Natural killer cell (primary cell): ENCODE results near the gene SMC6. TPM values are rescaled to one million over a fixed set of nuclear protein-coding genes. Genes with fewer than 3 reads are reported as not detected.
A peak's percentile ranks its signal among the peaks of the same experiment; 100 is the strongest.

ENCODE experiments used
- ATAC-seq, 3 donors: fragments of 150-1000 bp in 2 of 3; fragments of 200-7000 bp in 1 of 3; cut with Tn5 transposase; 1 replicate in 1 of 3; 2 replicates in 2 of 3; pipeline ENCODE4 v1.10.0; 2021; ENCODE audit warnings: mild to moderate bottlenecking in 2 of 3, moderate library complexity in 2 of 3
- DNase-seq, 2 donors: peaks; one replicate each; pipeline versions ENCODE4 v3.0.0 to v3.0.0-alpha.2; 2013 to 2021; ENCODE audit warnings: mixed read lengths in 1 of 2
- H3K27ac ChIP-seq: one replicate; pipeline ENCODE4 v1.5.1; 2013; ENCODE audit warnings: mild to moderate bottlenecking, low read length
- H3K27me3 ChIP-seq: one replicate; pipeline ENCODE4 v1.6.1; 2013; ENCODE audit warnings: low read length; ENCODE audit not compliant: control insufficient read depth, insufficient read depth
- H3K36me3 ChIP-seq: one replicate; pipeline ENCODE4 v1.6.1; 2013; ENCODE audit warnings: low read length; ENCODE audit not compliant: control insufficient read depth, insufficient read depth
- H3K4me1 ChIP-seq: one replicate; pipeline ENCODE4 v1.6.1; 2013; ENCODE audit warnings: low read length; ENCODE audit not compliant: control insufficient read depth, insufficient read depth
- H3K4me3 ChIP-seq: one replicate; pipeline ENCODE4 v1.5.1; 2013; ENCODE audit warnings: low read length
- H3K9me3 ChIP-seq: one replicate; pipeline ENCODE4 v1.6.1; 2013; ENCODE audit warnings: low read length; ENCODE audit not compliant: control insufficient read depth, insufficient read depth
- H3K27ac Mint-ChIP-seq, 2 donors: one replicate each; pipeline ENCODE4 v1.8.0; 2022; ENCODE audit warnings: mild to moderate bottlenecking in 2 of 2, mixed read lengths in 2 of 2, moderate library complexity in 1 of 2
- H3K27me3 Mint-ChIP-seq, 2 donors: one replicate each; pipeline ENCODE4 v1.8.0; 2022; ENCODE audit warnings: low read depth in 2 of 2, mixed read lengths in 2 of 2
- H3K36me3 Mint-ChIP-seq: one replicate; pipeline ENCODE4 v1.8.0; 2022; ENCODE audit warnings: mixed read lengths
- H3K4me1 Mint-ChIP-seq, 2 donors: one replicate each; pipeline ENCODE4 v1.8.0; 2022; ENCODE audit warnings: mixed read lengths in 2 of 2
- H3K4me3 Mint-ChIP-seq: one replicate; pipeline ENCODE4 v1.8.0; 2022; ENCODE audit warnings: mild to moderate bottlenecking, moderate library complexity, mixed read lengths
- H3K9me3 Mint-ChIP-seq, 2 donors: one replicate each; pipeline ENCODE4 v1.8.0; 2022; ENCODE audit warnings: mixed read lengths in 2 of 2
- WGBS: methylation state at CpG from one replicate; pipeline ENCODE4 v1.1.7; 2013; ENCODE audit warnings: missing lambda C conversion rate; ENCODE audit not compliant: insufficient coverage; 5-methylcytosine and 5-hydroxymethylcytosine counted together
- intact Hi-C: fragments of 100-400 bp; cut with micrococcal nuclease; formaldehyde crosslinking; loops from one replicate; pipeline ENCODE4 v1.14.2; 2022
- total RNA-seq, 4 donors: library from RNA; stranded (reverse); fragments of 120-200 nt in 1 of 4; gene quantifications; one replicate each; pipeline versions ENCODE4 v1.2.3 to v1.2.4, GENCODE V29; 2013 to 2022
- TF ChIP-seq, protein P1 (sequence below): fragments of 200-600 bp; IDR thresholded peaks from one replicate; pipeline ENCODE4 v1.8.0; 2022; ENCODE audit warnings: antibody characterized with exemption

Gene SMC6
- total RNA-seq, 3 donors from 2014 or later (not counting 1 experiment from before 2014, with no cell fraction given): 14.0 to 22.3 (median 20.6) TPM

DNA sequence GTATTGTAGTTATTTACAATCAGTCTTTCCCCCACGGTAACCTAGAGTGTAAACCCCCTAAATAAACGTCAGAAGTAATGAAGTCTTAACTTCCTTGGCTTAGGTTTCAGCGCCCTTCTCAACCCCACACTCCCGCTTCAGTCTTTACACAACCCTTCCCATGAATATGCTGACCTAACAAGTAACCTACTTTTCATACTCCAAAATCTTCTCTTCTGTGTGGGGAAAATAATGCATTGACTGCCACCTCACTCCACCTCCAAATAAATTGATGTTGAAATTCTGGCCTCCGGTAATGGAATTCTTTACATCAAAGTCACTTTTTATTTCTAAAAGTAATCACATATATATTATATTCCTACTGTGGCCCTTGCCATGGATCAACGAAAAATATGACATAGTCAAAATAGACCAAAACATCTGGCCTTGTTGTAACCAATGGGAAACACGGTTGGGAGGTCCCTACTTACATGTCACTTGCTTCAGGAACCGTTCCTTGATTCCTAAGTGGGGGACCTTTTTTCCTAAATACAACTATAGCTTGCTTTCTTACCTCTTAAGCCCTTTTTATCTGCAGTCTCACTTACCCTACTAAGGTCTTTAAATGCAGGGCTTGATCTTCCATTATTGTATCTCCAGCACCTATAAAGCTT, 1.3 kb upstream of the SMC6 start:
- WGBS: 30% methylated on average over 8 of the region's 8 CpGs
- H3K9me3 Mint-ChIP-seq: no peaks in the 10 kb centered on the region
- ATAC-seq (no peak), DNase-seq (peak in 1 of 2 donors; percentile 26)
- H3K27ac Mint-ChIP-seq: peak overlapping the region; percentile 96
- TF ChIP-seq, protein P1, sequence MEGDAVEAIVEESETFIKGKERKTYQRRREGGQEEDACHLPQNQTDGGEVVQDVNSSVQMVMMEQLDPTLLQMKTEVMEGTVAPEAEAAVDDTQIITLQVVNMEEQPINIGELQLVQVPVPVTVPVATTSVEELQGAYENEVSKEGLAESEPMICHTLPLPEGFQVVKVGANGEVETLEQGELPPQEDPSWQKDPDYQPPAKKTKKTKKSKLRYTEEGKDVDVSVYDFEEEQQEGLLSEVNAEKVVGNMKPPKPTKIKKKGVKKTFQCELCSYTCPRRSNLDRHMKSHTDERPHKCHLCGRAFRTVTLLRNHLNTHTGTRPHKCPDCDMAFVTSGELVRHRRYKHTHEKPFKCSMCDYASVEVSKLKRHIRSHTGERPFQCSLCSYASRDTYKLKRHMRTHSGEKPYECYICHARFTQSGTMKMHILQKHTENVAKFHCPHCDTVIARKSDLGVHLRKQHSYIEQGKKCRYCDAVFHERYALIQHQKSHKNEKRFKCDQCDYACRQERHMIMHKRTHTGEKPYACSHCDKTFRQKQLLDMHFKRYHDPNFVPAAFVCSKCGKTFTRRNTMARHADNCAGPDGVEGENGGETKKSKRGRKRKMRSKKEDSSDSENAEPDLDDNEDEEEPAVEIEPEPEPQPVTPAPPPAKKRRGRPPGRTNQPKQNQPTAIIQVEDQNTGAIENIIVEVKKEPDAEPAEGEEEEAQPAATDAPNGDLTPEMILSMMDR: no peak
- Histone ChIP-seq H3K9me3 (no peaks in the 10 kb centered on the region), H3K36me3 (no peaks in the 10 kb centered on the region), H3K27ac (peak overlapping the region; percentile 94), H3K4me3 (peak overlapping the region; percentile 93), H3K27me3 (no peaks in the 10 kb centered on the region), H3K4me1 (peaks cover 7% of the 10 kb centered on the region)
- no peaks in the 10 kb centered on the region for H3K36me3 Mint-ChIP-seq
- no peaks in the 10 kb centered on the region for H3K27me3 Mint-ChIP-seq
- H3K4me1 Mint-ChIP-seq: peaks cover 22 to 34% of the 10 kb centered on the region in 2 donors
- intact Hi-C loops: no loop called here
- peak overlapping the region; percentile 97 for H3K4me3 Mint-ChIP-seq

DNA sequence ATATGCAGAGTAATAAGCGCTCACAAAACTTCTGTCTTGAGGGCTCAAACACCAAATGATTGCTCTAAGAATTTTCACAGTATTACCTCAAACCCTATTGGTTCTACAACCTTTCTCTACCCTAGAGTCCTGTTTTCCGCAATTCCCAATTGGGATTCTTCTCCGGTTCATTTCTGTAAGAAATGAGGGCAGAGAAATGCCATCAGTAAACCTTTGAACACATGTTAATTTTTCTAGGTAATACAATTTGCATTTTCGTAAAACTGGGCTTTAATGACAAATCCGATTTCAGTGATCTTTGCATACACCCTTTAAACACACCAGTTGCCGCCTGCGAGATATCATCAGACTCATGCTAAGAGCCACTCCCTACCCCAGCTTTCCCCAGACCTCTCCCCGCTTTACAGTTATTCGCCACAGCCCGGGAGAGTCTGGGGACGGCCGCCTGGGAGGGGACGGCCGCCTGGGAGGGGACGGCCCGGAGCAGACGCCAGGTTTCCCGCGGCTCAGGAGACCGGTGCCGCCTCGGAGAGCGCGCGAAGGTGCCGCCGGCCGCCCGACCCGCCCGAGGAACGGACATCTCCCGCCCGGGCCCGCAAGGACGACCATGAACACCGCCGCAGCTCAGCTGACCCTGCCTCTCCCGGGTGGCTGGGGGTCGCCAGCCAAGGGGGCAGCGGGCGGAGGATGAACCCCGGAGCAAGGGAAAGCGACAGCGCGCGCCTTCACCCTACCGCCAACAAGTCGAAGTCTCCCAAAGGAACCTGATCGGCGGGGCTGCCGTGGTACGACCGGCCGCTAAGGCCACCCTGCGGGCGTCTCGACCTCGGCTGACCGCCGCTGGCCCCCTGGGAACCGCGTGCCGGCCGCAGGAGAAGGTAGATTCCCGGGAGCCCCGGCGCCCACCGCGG, 463 bp downstream of the SMC6 start:
- peaks cover 7% of the 10 kb centered on the region for H3K4me1 ChIP-seq
- DNase-seq (peak in 1 of 2 donors; percentile 65), ATAC-seq (peak; percentile 31 to 60 (median 36))
- Mint-ChIP-seq H3K4me3 (peak overlapping the region; percentile 97), H3K27ac (peak overlapping the region; percentile 96), H3K27me3 (no peaks in the 10 kb centered on the region), H3K36me3 (no peaks in the 10 kb centered on the region), H3K9me3 (no peaks in the 10 kb centered on the region), H3K4me1 (peaks cover 22 to 36% of the 10 kb centered on the region in 2 donors)
- H3K27ac ChIP-seq: peak overlapping the region; percentile 94
- TF ChIP-seq, protein P1: no peak
- no peaks in the 10 kb centered on the region for H3K9me3 ChIP-seq
- H3K4me3 ChIP-seq: peak overlapping the region; percentile 93
- H3K27me3 ChIP-seq: no peaks in the 10 kb centered on the region
- intact Hi-C loops: no loop called here
- no peaks in the 10 kb centered on the region for H3K36me3 ChIP-seq
- 2% methylated on average over 69 of the region's 70 CpGs for WGBS

DNA sequence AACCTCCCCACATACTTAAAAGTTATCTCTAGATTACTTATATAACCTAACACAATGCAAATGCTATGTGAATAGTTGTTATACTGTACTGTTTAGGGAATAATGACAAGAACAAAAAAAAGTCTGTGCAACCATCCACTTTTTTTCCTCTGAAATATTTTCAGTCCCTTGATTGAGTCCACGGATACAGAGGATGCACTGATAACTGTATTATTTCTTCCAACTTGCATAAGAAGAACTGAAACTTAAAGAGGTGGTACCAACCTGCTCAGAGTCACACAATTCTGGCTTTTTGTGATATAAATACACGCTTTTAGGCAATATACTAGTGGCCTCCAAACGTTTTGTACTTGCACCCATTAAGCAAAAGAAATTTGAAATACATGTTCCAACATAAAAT, 1.4 kb downstream of the SMC6 start:
- Mint-ChIP-seq H3K27ac (peak overlapping the region in 1 of 2 donors; percentile 96), H3K27me3 (no peaks in the 10 kb centered on the region), H3K36me3 (no peaks in the 10 kb centered on the region), H3K9me3 (no peaks in the 10 kb centered on the region), H3K4me1 (peaks cover 22 to 36% of the 10 kb centered on the region in 2 donors), H3K4me3 (peak overlapping the region; percentile 97)
- intact Hi-C loops: no loop called here
- WGBS: 73% methylated on average over 2 of the region's 3 CpGs
- TF ChIP-seq, protein P1: no peak
- no peaks in the 10 kb centered on the region for H3K27me3 ChIP-seq
- H3K4me1 ChIP-seq: peaks cover 7% of the 10 kb centered on the region
- DNase-seq (peak in 1 of 2 donors; percentile 3), ATAC-seq (no peak)
- no peaks in the 10 kb centered on the region for H3K9me3 ChIP-seq
- H3K27ac ChIP-seq: no peak overlapping the region
- no peaks in the 10 kb centered on the region for H3K36me3 ChIP-seq
- peak overlapping the region; percentile 93 for H3K4me3 ChIP-seq
